CD4-positive, alpha-beta T cell treated with Interleukin-10 for 1 hour (primary cell): Measurements from ENCODE around the gene CD4.

ENCODE experiments used
- DNase-seq: peaks from one replicate; pipeline ENCODE4 v3.0.0-alpha.2; 2020

CD4 gene

DNA sequence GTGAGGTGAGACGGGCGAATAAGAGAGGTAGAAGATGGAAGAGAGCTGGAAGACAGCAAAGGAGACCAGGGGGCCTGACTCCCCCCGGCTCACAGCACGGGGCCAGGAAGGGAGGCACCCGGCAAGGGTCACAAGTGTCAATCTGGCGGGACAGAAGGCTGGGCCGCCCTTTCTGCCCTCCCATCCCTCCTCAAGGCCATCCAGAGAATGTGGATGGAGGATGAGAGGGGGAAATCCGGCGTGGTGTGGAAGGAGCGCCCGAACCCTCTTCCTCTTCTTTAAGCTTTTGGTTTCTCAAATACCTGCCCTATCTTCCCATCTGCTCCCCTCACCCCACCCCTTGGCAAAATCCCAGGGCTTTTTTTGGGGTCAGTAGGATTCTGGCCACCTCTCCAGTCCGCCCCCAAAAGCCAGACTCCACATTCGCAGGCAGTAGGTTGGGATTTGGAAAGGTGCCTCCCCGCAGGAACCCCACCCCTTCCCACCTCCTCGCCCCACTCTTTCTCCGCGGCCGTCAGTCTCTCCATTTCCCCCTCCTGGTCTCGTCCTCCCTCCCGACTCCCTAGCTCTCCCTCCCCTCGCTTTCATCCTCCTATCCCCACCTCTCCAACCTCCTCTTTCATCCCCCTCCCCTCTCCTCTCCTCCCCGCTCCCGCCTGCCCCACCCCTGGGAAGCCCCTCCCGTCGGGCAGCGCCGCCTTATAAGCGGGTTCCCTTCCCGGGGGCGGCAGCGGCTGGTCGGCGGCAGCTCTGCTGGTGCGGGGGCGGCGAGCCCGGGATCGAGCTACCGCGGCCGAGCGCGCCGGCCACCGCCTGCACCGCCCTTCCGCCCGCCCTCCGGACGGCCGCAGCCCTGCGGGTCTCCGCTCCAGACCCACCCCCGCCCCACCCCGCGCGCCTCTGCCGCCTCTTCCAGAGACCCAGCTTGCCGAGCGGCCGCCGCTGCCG lies 23.4 kb upstream of the CD4 start, which contains the start of gene PTMS:
Gene PTMS, plus strand, starts transcription at position 730 of the 948 bp plus-strand sequence. CDS start 343 bp downstream, outside the sequence.
- DNase-seq = no peak

DNA sequence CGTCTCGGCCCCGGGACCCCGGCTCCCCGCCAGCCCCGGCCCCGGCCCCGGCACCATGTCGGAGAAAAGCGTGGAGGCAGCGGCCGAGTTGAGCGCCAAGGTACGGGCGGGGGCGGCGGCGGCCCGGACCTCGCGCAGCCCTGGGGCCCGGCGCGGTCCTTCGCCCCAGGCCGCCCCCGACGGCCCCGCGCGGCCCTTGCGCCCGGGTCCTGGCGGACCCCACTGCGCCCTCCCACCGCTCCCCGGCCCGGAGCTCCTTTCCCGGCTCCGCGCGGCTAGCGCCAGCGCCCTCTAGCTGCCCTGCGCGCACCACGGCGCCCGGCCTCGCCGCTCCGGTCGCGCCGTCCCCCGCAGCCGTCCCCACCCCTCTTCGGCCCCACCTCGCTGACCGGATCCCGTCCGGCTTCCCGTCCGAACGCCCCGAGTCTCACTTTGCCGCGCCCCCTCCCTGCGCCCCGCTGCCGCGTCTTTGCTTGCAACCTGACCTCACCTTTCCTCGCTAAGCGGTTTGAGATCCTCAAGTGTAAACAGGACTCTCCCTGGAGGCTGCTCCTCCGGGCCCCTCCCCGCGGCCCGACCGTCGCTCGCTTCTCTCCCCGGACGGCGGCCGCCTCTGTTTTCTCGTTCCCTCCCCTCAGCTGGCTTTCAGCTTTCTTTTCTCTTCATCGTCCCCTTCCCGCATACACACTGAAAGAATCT lies 22.5 kb upstream of the CD4 start:
- DNase-seq = peak; percentile 55

DNA sequence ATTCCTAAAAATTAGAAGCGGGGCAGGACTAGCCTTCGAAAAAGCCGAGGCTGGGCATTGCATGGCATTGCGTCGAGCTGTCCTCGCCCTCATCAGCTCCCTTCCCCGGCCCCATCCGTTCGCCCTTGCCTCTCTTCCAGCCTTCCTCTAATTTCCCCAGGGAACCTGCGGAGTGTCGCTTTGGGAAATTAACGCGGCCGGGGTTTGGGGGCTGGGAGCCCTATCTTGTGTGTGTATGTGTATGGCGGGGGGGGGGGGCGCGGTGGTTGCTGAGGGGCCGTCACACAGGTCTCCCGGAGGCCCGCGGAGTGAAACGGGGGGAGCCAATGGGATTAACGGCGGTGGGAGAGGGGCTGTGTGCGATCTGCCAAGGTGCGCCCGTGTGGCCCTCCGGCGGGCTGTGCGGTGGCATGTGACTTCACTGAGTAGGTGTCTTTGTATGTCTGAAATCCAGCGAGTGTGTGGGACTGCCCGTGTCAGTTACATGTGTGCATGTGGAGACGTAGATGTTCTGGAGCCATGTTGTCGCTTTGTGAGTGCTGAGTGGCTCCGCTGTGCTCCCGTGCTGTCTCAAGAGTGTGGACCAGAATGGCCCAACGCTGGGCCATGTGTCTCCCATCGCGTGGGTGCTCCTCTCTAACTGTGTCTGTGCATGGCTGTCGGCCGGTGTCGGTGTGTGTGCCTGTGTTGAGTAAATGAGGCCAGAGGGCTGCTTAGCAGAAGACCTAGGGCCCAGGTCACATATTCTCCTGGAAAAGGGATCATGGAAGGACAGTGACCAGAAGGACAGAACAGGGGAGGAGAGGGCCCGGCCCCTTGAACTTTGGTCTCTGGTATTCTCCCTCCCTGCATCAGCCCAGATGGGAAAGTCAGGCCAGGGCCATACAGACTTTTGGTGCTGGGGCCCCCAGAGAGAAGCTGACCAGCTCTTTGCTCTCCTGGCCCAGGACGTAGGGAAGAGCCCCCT lies 21.7 kb upstream of the CD4 start:
- no peak for DNase-seq

DNA sequence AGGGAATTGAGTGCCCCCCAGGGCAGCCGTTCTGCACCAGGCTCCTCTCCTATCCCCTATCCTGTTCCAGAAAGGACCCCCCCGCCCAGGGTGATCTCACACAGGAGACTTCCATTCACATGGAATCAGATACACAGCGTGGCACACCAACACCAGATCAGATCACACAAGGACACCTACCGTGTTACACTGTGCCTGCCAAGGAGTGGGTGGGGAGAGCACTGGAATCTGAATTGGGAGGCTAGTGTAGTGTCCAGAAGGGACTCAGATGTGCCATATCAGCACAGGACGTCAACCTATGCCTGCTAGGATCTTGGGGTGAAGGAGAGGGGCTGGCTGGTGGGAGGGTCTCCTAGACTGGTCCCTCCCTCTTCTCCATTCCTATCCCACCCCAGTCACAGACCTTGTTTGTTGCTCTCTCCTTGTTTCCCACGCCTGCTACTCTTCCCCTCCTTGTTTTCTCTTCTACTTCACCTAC lies 20.9 kb upstream of the CD4 start:
- DNase-seq = no peak

DNA sequence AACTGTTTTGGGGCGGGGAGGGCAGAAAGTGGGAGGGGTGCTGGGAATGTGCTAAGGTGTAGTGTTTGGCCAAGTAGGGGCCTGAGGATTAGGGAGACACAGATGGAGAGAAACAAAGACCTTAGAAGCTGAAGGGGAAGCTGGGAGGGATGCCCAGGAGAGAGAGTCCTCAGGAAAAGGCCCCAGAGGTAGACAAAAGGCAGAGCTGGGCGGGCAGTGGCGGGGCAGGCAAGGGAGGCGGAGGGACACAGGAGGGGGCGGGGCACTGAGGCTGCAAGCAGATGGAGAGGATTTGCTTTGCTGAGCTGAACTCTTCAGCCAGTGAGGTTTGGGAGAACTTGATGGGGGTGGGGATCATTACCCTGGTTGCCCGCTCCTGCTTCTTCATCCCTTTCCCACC lies 20.3 kb upstream of the CD4 start:
- DNase-seq = no peak

DNA sequence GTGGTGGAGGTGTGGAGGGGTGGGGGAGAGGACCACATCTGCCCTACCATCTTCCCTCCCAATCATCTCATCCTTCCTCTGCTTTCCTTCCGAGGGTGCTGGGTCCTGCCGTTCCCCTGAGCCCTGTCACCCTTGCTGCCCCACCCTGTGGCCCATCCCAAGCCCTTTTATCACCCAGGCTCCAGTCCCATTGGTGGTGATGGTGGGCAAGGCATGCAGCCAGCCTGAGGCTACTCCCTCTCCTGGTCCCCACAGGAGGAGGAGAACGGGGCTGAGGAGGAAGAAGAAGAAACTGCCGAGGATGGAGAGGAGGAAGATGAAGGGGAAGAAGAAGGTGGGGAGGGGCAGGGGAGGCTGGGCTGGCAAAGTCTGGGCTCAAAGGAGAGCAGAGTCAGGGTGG lies 19.7 kb upstream of the CD4 start:
- DNase-seq = no peak

DNA sequence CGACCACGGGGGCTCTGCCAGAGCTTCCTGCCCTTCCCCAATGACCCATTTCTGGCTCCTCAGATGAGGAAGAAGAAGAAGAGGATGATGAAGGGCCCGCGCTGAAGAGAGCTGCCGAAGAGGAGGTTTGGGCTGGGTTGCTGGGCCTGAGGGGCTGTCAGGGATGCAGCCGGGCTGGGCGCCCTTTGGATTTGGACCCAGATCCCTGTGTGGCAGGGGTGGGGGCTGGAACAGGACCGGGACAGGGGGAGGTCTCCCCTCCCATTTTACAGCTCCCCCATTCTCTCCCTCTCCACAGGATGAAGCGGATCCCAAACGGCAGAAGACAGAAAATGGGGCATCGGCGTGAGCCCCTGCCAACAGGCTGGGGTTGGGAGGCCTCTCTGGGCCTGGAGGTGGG lies 19.2 kb upstream of the CD4 start:
- DNase-seq = no peak

DNA sequence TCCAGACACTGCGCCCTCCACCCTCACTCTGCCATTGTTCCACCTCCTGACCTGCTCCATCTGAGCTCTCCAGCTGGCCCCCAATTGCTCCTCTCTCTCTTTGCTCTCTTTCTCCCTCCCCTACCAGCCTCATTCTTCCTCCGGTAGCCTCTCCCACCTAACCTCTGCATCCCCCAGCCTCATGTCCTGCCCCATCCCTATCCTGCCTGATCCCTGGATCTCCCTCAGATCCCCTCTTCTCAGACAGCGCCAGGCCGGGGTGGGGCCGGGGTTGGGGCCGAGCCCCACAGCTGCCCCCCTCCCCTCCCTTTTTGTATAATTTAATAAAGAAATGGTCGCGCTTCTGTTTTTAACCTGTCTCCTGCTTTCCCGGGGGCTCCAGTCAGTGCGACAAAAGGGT lies 18.7 kb upstream of the CD4 start:
- no peak for DNase-seq

DNA sequence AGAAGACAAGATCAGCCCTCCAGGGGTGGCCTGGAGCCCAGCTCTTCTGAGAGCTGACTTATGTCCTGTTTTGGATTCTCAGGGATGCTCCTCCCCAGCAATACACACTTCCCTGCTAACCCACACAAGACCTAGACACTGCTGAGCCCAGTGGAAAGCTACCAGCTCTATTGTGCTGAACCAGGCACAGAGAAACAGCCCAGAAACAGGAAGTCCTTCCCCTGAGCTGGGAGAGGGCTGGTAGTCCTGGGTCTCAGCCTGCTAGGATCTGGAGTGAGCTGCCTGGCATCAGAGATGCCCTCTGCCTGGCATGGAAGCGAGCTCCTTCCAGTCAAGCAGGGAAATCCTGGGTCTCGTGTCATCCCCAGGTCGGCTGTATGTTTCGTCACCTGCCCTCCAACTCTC lies 18.2 kb upstream of the CD4 start:
- DNase-seq = no peak

DNA sequence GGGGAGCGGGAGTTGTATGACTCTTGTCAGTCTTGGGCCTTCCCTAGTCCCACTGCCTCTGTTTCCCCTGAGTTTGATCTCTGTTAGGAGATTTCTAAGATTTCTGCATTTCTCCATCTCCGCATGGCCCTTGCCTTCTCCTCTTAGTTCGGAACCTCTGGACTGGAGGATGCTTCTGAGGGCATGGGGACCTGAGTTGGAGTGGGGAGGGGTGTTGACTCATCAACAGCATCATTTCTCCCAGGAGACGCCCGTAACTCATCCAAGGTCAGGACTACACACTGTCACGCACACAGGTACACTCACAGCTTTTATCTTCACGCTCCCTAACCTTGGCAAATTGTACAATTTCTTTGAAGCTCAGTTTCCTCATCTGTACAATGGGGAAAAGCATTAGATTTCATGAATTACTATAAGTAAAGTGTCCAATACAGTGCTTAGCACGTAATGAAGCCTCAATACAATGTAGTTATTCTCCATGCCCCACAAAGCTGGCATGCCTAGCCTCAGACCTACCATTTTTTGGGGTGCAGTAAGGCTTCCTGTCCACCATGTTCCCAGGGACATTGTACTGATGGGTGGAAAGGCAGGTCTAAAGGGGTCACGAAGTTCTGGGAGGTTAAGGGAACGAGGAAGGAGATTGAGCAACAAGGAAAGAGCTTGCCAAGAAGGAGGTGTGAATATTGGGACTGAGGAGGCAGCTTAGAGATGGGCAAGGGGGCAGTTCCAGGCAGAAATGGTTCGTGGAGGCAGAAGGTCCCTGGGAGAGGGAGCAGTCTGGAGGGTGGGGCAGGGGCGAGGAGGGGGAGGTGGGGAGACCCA lies 17.6 kb upstream of the CD4 start:
- DNase-seq = no peak

DNA sequence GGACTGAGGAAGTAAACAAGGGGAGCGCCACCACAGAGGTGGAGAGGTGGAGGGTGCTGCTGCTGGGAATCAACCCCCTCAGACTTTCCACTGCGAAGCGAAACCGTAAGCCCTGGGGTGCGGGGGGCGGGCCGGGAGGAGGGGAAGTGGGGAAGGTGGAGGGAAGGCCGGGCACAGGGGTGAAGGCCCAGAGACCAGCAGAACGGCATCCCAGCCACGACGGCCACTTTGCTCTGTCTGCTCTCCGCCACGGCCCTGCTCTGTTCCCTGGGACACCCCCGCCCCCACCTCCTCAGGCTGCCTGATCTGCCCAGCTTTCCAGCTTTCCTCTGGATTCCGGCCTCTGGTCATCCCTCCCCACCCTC lies 17.0 kb upstream of the CD4 start, which contains the start of gene LAG3:
Gene LAG3, plus strand, starts transcription at position 190 of the 365 bp plus-strand sequence. CDS start 333 bp downstream, outside the sequence.
- peak; percentile 57 for DNase-seq

DNA sequence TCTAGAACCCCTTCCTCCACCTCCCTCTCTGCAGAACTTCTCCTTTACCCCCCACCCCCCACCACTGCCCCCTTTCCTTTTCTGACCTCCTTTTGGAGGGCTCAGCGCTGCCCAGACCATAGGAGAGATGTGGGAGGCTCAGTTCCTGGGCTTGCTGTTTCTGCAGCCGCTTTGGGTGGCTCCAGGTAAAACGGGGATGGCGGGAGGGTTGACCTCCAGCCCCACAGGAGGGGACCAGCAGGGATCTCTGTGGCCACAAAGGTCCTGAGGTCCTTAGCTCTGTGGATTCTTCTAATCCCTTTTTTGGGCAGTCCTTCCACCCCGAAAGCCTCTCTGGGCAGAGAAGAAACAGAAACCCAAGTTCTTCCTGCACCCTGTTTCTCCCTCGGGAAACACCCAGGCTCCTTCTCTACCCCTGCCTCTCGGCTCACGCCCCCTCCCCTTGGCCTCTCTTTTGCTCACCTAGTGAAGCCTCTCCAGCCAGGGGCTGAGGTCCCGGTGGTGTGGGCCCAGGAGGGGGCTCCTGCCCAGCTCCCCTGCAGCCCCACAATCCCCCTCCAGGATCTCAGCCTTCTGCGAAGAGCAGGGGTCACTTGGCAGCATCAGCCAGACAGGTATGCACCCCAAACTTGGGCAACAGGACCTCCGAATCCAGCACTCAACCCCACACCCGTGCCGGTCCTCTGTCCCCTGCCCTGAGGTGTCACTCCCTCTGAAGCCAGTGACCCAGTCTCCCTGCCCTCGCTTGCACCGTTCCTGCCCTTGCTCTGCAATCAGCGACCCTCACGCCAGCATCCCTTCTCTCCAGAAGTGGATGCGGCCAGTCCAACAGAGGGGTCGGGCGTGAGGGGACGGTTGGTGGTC lies 16.4 kb upstream of the CD4 start:
- DNase-seq = no peak

DNA sequence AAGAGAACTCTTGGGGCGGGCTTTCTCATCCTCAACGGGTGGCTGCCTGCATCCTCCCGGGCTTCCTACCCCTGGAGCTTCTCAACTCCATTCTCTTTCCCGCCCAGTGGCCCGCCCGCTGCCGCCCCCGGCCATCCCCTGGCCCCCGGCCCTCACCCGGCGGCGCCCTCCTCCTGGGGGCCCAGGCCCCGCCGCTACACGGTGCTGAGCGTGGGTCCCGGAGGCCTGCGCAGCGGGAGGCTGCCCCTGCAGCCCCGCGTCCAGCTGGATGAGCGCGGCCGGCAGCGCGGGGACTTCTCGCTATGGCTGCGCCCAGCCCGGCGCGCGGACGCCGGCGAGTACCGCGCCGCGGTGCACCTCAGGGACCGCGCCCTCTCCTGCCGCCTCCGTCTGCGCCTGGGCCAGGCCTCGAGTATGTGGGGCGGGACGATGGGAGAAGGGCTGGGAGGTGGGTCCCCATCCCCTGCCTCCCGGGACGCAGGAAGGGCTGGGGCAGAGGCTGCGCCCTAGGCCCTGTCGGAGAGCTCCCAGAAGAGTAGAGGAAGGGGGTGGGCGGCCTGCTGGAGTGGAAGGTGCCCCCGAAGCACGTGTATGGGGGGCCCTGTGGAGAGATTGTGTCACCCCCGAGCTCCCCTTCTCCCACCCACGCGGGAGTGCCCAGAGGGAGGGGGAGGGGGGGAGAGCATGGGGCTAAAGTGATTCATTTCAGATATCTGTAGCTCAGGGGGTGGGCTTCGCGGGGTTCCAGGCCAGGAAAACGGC lies 15.6 kb upstream of the CD4 start:
- no peak for DNase-seq

DNA sequence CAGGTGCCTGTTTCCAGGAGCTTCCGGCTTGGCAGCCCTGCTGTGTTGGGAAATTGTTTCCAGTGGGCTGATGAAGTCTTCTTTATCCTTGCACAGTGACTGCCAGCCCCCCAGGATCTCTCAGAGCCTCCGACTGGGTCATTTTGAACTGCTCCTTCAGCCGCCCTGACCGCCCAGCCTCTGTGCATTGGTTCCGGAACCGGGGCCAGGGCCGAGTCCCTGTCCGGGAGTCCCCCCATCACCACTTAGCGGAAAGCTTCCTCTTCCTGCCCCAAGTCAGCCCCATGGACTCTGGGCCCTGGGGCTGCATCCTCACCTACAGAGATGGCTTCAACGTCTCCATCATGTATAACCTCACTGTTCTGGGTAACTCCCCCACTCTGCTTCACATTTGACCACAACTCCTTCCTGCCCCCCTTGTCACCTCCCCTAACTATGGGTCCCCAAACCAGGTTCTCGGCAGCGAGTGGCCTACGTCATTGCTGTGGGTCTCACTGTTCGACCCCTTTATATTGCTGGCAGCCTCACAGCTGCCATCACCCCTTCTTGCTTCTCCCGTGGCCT lies 14.7 kb upstream of the CD4 start:
- peak; percentile 81 for DNase-seq

DNA sequence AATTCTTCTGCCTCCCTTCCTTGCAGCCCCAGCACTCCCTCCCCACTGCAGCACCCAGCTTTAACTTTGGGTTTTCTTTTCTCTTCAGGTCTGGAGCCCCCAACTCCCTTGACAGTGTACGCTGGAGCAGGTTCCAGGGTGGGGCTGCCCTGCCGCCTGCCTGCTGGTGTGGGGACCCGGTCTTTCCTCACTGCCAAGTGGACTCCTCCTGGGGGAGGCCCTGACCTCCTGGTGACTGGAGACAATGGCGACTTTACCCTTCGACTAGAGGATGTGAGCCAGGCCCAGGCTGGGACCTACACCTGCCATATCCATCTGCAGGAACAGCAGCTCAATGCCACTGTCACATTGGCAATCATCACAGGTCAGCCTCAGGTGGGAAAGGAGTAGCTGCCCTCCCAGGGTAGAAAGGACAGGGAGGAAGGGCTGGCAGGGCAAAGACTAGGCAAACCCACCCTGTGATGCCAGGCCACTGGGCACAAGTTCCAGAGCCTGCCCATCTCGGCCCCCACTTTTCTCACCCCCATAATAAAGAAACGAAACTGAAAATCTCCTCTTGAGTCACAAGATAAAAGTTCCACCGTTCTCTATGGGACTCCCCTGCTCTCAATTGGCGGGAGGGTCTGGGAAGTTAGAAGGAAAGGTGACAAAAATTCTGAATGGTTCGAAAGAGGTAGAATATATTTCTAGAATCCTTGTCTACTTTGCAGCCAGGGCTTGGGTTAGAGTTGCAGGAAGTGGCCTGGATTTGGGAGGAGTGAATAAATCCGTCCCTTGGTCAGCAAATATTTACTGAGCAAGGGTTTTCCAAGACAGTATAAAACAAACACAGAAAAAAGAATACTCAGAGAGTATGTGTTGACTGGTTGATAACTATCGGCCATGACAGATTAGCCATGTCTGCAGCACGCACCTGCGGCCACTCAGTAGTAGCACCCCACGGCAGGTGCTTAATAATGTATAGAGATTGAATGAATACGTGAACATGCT lies 13.8 kb upstream of the CD4 start:
- DNase-seq = no peak

DNA sequence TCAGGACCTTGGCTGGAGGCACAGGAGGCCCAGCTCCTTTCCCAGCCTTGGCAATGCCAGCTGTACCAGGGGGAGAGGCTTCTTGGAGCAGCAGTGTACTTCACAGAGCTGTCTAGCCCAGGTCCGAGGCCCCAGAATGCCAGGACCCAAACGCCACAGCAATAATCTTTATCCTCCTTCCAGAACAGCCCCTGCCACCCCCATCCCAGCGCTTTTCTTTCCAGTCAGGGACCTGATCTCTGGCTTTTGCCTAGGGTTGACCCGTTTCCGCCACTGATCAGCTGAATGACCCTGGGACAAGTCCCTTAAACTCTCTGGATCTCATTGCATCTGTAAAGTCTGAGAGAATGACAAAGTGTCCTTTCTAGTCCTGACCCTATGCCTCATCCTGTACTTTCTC lies 11.9 kb upstream of the CD4 start:
- no peak for DNase-seq

DNA sequence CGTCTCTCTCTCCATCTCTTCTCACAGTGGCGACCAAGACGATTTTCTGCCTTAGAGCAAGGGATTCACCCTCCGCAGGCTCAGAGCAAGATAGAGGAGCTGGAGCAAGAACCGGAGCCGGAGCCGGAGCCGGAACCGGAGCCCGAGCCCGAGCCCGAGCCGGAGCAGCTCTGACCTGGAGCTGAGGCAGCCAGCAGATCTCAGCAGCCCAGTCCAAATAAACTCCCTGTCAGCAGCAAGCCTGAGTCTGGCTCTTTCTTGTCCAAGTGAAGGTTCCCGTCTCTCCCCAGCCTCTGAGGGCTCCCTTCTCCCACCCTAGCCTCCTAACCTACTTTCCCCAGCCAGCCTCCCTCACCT lies 11.1 kb upstream of the CD4 start:
- no peak for DNase-seq
